Fibroblast of lung (primary cell): ENCODE results near the gene NBEA. TPM values are rescaled to one million over a fixed set of nuclear protein-coding genes. Genes with fewer than 3 reads are reported as not detected.

Experiments
- DNase-seq, 2 donors: peaks; one replicate each; pipeline versions ENCODE4 v3.0.0 to v3.0.0-alpha.2; 2010; ENCODE audit warnings: low read depth in 2 of 2
- H2AFZ ChIP-seq: 2 replicates; pipeline ENCODE4 v1.5.1; 2012; ENCODE audit warnings: low read length, control low read depth, inconsistent platforms
- H3K27ac ChIP-seq: 2 replicates; pipeline ENCODE4 v1.5.1; 2011; ENCODE audit warnings: low read length, control low read depth; ENCODE audit not compliant: insufficient read depth
- H3K27me3 ChIP-seq: 2 replicates; pipeline ENCODE4 v1.5.1; 2011; ENCODE audit warnings: mild to moderate bottlenecking, low read length; ENCODE audit not compliant: control insufficient read depth, insufficient read depth
- H3K36me3 ChIP-seq: 2 replicates; pipeline ENCODE4 v1.5.1; 2011; ENCODE audit warnings: low read length; ENCODE audit not compliant: control insufficient read depth, insufficient read depth
- H3K4me1 ChIP-seq: 2 replicates; pipeline ENCODE4 v1.5.1; 2011; ENCODE audit warnings: low read length; ENCODE audit not compliant: control insufficient read depth, insufficient read depth; ENCODE audit errors: extremely low read depth
- H3K4me2 ChIP-seq: 2 replicates; pipeline ENCODE4 v1.5.1; 2011; ENCODE audit warnings: low read length, control low read depth; ENCODE audit not compliant: insufficient read depth; ENCODE audit errors: extremely low read depth
- H3K4me3 ChIP-seq, 4 experiments: fragments of 200-600 bp in 1 of 4; sonication (generic) in 1 of 4; replicated peaks in 1 of 4; 2 replicates each; pipeline ENCODE4 v1.5.1; 2011 to 2016; ENCODE audit warnings: low read length in 4 of 4, low read depth in 3 of 4, mild to moderate bottlenecking in 3 of 4, control low read depth in 2 of 4, inconsistent platforms in 1 of 4, mixed read lengths in 1 of 4; ENCODE audit not compliant: insufficient read depth in 1 of 4; ENCODE audit errors: control extremely low read depth in 1 of 4
- H3K79me2 ChIP-seq: 2 replicates; pipeline ENCODE4 v1.5.1; 2012; ENCODE audit warnings: mild to moderate bottlenecking, low read length, inconsistent platforms; ENCODE audit not compliant: control insufficient read depth, insufficient read depth
- H3K9ac ChIP-seq: 2 replicates; pipeline ENCODE4 v1.5.1; 2011; ENCODE audit warnings: mild to moderate bottlenecking, low read length, control low read depth; ENCODE audit not compliant: insufficient read depth
- H3K9me3 ChIP-seq: 2 replicates; pipeline ENCODE4 v1.5.1; 2012; ENCODE audit warnings: low read depth, low read length; ENCODE audit not compliant: control insufficient read depth, insufficient read depth
- H4K20me1 ChIP-seq: 2 replicates; pipeline ENCODE4 v1.5.1; 2011; ENCODE audit warnings: low read length; ENCODE audit not compliant: control insufficient read depth, insufficient read depth; ENCODE audit errors: extremely low read depth
- EZH2 ChIP-seq: IDR thresholded peaks from 2 replicates; pipeline ENCODE4 v1.5.1; 2012; ENCODE audit warnings: low read length, control low read depth, mild to moderate bottlenecking; ENCODE audit errors: missing control alignments
- polyA plus RNA-seq, 2 donors: library from polyadenylated mRNA; depleted of rRNA in 1 of 2; stranded (reverse) in 1 of 2; unstranded in 1 of 2; fragments of >200 nt; gene quantifications; 2 replicates each; pipeline ENCODE4 v1.2.1, GENCODE V29; 2011 to 2012; ENCODE audit warnings: missing spikeins in 1 of 2
- total RNA-seq: library from RNA; depleted of rRNA; stranded (reverse); fragments of >200 nt; gene quantifications from 2 replicates; pipeline ENCODE4 v1.2.1, GENCODE V29; 2014
- TF ChIP-seq, protein P1 (sequence below), 2 donors: IDR thresholded peaks in 1 of 2; conservative IDR thresholded peaks in 1 of 2; 1 replicate in 1 of 2; 2 replicates in 1 of 2; pipeline ENCODE4 v1.5.1; 2011 to 2012; ENCODE audit warnings: low read length in 2 of 2, control low read depth in 1 of 2, inconsistent platforms in 1 of 2, low read depth in 1 of 2, mild to moderate bottlenecking in 1 of 2

Gene NBEA
- total and polyA plus RNA-seq, 2 donors (not counting 1 experiment from before 2014, with no cell fraction given), result 3.6 to 7.8 TPM

- no peaks in the 10 kb centered on the region for H3K36me3 ChIP-seq
- H3K9ac ChIP-seq, result no peak overlapping the region
- H3K4me2 ChIP-seq, result no peak overlapping the region
- H3K27me3 ChIP-seq, result no peaks in the 10 kb centered on the region
- H3K9me3 ChIP-seq, result no peaks in the 10 kb centered on the region
- no peak overlapping the region for H3K4me3 ChIP-seq
- H2AFZ ChIP-seq, result no peak overlapping the region
- H4K20me1 ChIP-seq, result peaks cover 1% of the 10 kb centered on the region
- no peak for DNase-seq
- H3K4me1 ChIP-seq, result no peaks in the 10 kb centered on the region
- no peak overlapping the region for H3K27ac ChIP-seq
- TF ChIP-seq, protein P1, sequence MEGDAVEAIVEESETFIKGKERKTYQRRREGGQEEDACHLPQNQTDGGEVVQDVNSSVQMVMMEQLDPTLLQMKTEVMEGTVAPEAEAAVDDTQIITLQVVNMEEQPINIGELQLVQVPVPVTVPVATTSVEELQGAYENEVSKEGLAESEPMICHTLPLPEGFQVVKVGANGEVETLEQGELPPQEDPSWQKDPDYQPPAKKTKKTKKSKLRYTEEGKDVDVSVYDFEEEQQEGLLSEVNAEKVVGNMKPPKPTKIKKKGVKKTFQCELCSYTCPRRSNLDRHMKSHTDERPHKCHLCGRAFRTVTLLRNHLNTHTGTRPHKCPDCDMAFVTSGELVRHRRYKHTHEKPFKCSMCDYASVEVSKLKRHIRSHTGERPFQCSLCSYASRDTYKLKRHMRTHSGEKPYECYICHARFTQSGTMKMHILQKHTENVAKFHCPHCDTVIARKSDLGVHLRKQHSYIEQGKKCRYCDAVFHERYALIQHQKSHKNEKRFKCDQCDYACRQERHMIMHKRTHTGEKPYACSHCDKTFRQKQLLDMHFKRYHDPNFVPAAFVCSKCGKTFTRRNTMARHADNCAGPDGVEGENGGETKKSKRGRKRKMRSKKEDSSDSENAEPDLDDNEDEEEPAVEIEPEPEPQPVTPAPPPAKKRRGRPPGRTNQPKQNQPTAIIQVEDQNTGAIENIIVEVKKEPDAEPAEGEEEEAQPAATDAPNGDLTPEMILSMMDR (conservative IDR thresholded peaks at IDR 0.05 in 1 of 2, IDR thresholded peaks at IDR 0.05 in 1 of 2; ENCODE audit: low read depth in 1 of 2, low read length in 2 of 2), result no peak
- TF ChIP-seq EZH2, result no peak
- no peaks in the 10 kb centered on the region for H3K79me2 ChIP-seq
These were observed 717.7 kb downstream of the NBEA start for GRCh38 chr13:35659796-35660195.

DNA sequence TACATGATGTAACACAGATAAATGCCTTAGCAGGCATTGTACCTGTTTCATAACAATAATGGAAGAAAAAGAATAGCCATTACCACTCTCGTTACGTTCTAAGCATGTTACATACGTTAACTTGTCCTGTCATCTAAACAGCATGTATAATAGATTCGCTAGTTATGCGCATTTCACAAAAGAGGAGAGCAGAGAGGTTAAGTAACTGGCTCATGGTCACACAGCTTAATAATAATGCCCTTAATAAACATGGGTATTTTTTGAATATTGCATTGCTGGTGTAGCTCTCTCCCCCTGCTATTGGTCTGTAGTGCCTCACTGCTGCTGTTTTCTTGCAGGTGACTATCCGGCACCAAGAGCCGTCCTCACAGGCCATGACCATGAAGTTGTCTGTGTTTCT, 722.7 kb downstream of the NBEA start:
- TF ChIP-seq, protein P1 (conservative IDR thresholded peaks at IDR 0.05 in 1 of 2, IDR thresholded peaks at IDR 0.05 in 1 of 2; ENCODE audit: low read depth in 1 of 2, low read length in 2 of 2), result no peak
- no peak for TF ChIP-seq EZH2

DNA sequence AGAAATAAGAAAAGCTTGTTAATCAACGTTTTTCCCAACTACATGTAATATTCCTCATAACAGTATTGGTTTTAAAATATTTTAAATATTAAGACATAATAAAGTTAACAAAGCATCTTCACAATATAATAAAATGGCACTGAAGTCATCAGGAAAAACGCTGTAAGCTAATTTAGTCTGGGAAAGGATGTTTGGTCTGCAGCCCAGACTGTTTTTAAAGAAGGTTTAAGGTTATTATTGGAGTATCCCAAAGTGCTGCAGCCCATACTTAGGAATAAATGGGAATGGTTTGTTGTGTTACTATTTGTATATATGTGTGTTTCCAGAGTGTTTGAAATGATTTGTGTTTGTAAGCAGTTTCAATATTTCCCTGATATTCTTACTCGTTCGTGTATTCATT, 727.3 kb downstream of the NBEA start:
- Histone ChIP-seq H4K20me1 (no peaks in the 10 kb centered on the region), H3K4me2 (no peak overlapping the region), H3K4me3 (no peak overlapping the region), H3K9ac (no peak overlapping the region), H3K4me1 (no peaks in the 10 kb centered on the region), H2AFZ (no peak overlapping the region), H3K79me2 (no peaks in the 10 kb centered on the region), H3K36me3 (no peaks in the 10 kb centered on the region), H3K9me3 (no peaks in the 10 kb centered on the region), H3K27me3 (no peaks in the 10 kb centered on the region), H3K27ac (no peak overlapping the region)
- TF ChIP-seq, protein P1 (conservative IDR thresholded peaks at IDR 0.05 in 1 of 2, IDR thresholded peaks at IDR 0.05 in 1 of 2; ENCODE audit: low read depth in 1 of 2, low read length in 2 of 2), result no peak
- no peak for TF ChIP-seq EZH2
- no peak for DNase-seq

More for the DNA sequence above, 722.7 kb downstream of the NBEA start:
- H3K27me3 ChIP-seq, result no peaks in the 10 kb centered on the region
- H4K20me1 ChIP-seq, result no peaks in the 10 kb centered on the region
- no peak for DNase-seq
- no peaks in the 10 kb centered on the region for H3K9me3 ChIP-seq
- H3K79me2 ChIP-seq, result no peaks in the 10 kb centered on the region
- H3K4me3 ChIP-seq, result no peak overlapping the region
- no peak overlapping the region for H3K9ac ChIP-seq
- H3K4me2 ChIP-seq, result no peak overlapping the region
- H2AFZ ChIP-seq, result no peak overlapping the region
- no peaks in the 10 kb centered on the region for H3K4me1 ChIP-seq
- H3K36me3 ChIP-seq, result no peaks in the 10 kb centered on the region
- no peak overlapping the region for H3K27ac ChIP-seq
